Peyer's patch (tissue), 4 donors: ENCODE results near the gene PTS.

Experiments
- POLR2A ChIP-seq, 2 donors: fragments of 450-650 bp; IDR thresholded peaks; one replicate each; pipeline ENCODE4 v1.5.1; 2017; ENCODE audit warnings: antibody characterized with exemption in 2 of 2, mild to moderate bottlenecking in 2 of 2, moderate library complexity in 2 of 2
- TF ChIP-seq, protein P1 (sequence below), 6 experiments: fragments of 450-650 bp in 4 of 6; fragments of 200-600 bp in 2 of 6; sonication (generic) in 1 of 6; IDR thresholded peaks; one replicate each; pipeline ENCODE4 v1.5.1; 2017 to 2019; ENCODE audit warnings: antibody characterized with exemption in 6 of 6, mild to moderate bottlenecking in 3 of 6, moderate library complexity in 1 of 6

DNA sequence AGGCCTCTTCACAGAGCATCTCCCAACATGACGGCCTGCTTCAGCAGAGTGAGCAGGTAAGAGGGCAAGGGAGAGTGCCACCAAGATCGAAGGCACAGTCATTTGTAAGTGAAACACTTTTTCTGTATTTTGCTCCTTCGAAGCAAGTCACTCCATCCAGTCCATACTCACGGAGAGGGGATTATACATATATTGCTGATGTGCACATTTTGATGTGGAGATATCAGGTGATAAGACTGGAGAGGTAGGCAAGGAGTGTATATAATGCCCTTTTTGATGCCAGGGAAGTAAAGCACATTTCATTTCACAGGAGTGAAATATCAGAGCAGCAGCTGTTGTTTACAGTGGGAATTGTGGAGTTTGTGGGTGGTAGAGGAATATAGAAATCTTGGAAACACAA lies 11.2 kb downstream of the PTS start:
- TF ChIP-seq, protein P1, sequence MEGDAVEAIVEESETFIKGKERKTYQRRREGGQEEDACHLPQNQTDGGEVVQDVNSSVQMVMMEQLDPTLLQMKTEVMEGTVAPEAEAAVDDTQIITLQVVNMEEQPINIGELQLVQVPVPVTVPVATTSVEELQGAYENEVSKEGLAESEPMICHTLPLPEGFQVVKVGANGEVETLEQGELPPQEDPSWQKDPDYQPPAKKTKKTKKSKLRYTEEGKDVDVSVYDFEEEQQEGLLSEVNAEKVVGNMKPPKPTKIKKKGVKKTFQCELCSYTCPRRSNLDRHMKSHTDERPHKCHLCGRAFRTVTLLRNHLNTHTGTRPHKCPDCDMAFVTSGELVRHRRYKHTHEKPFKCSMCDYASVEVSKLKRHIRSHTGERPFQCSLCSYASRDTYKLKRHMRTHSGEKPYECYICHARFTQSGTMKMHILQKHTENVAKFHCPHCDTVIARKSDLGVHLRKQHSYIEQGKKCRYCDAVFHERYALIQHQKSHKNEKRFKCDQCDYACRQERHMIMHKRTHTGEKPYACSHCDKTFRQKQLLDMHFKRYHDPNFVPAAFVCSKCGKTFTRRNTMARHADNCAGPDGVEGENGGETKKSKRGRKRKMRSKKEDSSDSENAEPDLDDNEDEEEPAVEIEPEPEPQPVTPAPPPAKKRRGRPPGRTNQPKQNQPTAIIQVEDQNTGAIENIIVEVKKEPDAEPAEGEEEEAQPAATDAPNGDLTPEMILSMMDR (IDR thresholded peaks at IDR 0.05), result no peak
- TF ChIP-seq POLR2A (IDR thresholded peaks at IDR 0.05), result no peak
